GM21423 (cell line): Measurements from ENCODE around the gene NME3.

Source experiments
- ATAC-seq: cut with Tn5 transposase; IDR thresholded peaks from one replicate; pipeline ENCODE4 v1.9.1; 2021; ENCODE audit warnings: mild to moderate bottlenecking, moderate library complexity; ENCODE audit not compliant: unreplicated experiment

The NME3 gene

GRCh38 chr16:1729445-1729844 is 41.9 kb downstream of the NME3 start:
- ATAC-seq, result no peak

- ATAC-seq, result no peak
These were observed 42.3 kb downstream of the NME3 start for GRCh38 chr16:1729026-1729425.

- no peak for ATAC-seq
These were observed 43.4 kb downstream of the NME3 start for GRCh38 chr16:1727651-1728624.

- ATAC-seq, result no peak
These were observed 44.5 kb downstream of the NME3 start for GRCh38 chr16:1726661-1727502.

GRCh38 chr16:1724491-1724890 is 46.9 kb downstream of the NME3 start:
- ATAC-seq, result no peak

GRCh38 chr16:1723450-1724147 is 47.7 kb downstream of the NME3 start:
- ATAC-seq, result no peak

- no peak for ATAC-seq
These were observed 50.0 kb downstream of the NME3 start for GRCh38 chr16:1721372-1721771.
